GM21576 (cell line): ENCODE data around the gene IVNS1ABP.

ENCODE experiments used
- ATAC-seq: cut with Tn5 transposase; IDR thresholded peaks from one replicate; pipeline ENCODE4 v1.9.1; 2021; ENCODE audit warnings: mild to moderate bottlenecking, moderate library complexity; ENCODE audit not compliant: unreplicated experiment

Gene IVNS1ABP

DNA sequence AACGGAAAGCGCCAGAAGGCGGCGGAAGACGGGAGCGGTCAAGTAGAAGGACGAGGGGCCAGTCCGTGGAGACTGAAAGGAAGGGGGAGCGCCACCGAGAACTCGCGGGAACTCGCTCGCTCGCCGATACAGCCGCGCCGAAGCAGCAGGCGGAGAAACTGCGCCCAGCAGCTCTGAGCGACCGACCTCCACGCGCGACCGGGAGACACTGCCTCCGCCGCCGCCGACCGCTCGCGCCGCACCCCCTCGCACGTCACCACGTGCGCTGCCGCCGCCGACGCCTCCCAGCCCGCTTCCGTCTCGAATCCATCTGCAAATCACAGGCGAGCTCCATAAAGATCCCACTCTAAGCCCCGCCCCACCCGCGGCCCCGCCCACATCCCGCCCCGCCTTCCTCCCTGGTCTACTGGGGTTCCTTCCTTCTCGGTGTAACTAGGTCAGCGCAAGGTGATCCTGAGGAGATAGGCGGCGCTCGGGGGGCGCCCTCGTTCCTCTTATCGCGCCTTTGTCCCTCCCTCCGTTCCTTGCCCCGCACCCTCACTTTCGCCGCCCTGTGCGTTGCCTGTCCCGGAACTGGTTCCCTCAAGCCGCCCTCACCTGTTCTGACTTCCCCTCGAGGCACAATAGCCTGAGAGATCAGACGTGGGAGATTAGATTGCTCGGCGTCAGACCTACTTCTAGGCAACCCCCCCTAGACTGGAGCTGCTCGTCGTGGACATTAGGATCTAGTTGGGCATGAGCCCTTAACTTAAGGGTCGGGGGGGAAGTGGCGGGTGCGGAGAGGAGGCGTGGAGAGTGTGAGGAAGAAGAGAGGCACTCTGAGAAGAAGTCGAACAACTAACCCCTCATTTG, at the start of gene IVNS1ABP:
TSS of gene IVNS1ABP (minus strand) at position 210 of the 852 bp plus-strand sequence. CDS start 7,750 bp downstream, outside the sequence.
- ATAC-seq, result peak; percentile 78

DNA sequence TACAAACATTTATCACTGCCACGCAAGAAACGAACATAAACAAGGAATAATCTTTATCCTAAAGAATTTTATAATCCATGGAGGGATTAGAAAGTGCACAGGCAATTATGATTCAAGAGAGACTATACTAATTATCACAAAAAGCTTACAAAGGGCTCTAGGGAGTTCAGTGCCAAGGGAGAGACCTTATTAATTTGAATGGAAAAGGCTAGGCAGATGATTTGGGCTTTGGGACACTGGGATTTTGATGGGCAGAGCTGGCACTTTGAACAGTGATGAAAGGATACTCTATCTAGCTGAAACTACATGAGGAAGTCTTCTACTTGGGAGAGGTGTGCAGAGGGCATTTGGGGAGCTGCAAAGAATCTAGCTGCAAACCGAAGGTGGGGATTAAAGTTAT, 48.9 kb upstream of the IVNS1ABP start:
- ATAC-seq, result no peak

DNA sequence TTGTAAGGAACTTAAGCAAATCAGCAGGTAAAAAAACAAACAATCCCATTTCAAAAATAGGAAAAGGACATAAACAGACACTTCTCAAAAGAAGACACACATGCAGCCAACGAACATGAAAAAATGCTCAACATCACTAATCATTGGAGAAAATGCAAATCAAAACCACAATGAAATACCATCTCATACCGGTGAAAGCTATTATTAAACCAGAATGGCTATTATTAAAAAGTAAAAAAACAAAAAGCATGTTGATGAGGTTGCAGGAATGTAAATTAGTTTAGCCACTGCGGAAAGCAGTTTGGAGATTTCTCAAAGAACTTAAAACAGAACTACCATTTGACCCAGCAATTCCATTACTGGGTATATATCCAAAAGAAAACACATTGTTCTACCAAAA, 47.5 kb upstream of the IVNS1ABP start:
- ATAC-seq, result peak; percentile 52

DNA sequence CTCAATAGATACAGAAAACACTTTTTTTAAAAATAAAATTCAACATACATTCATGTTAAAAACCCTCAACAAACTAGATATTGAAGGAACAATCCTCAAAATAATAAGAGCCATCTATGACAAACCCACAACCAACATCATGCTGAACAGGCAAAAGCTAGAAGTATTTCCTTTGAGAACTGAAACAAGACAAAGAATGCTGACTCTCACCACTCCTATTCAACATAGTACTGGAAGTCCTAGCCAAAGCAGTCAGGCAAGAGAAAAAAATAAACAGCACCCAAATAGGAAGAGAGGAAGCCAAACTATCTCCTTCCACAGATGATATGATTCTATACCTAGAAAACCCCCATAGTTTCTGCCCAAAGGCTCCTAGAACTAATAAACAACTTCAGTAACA, 46.2 kb upstream of the IVNS1ABP start:
- ATAC-seq, result no peak

DNA sequence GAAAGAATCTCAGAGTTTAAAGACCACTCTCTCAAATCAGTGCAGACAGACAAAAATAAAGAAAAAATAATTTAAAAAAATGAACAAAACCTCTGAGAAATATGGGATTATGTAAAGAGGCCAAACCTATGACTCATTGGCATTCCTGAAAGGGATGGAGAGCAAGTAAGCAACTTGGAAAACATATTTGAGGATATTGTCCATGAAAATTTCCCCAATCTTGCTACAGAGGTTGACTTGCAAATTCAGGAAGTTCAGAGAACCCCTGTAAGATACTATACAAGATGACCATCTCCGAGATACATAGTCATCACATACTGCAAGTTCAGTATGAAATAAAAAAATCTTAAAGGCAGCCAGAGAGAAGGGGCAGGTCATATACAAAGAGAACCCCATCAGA, 43.7 kb upstream of the IVNS1ABP start:
- ATAC-seq, result no peak

DNA sequence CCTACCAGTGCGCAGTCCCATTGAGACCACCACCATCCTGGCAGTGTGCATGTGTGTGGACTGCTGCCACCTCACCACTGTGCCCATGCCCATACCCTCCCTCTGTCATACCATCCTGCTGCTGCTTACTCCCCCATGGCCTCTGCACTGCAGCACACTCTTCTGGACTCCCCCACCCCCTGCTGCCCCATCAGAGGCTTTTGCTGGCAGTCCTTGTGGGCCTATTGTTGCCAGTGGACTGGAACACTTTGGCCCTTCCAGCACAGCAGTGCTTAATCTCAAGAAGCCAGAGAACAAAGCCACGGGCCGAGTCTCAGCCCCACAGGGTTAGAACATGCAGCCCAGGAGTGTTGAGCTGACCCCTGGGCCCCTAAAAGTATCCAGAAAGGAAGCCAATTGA, 41.9 kb upstream of the IVNS1ABP start:
- ATAC-seq, result no peak

DNA sequence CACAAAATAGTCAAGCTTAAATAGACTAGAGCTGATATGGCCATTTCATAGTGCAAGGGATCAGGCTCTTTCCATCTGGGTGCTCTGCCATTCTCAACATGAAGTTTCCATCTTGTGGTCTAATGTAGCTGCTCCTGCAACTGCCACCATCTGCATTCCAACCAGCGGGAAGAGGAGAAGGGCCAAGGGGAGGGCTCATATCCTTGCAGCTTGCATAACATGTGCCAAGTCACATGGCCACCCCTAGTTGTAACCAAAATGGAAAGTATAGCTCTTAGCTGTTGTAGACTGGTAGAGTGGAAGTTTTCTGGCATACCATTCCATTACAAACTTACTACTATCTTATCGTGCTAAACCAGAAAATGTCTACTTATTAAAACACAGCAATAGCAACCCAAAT, 38.9 kb upstream of the IVNS1ABP start:
- ATAC-seq, result no peak

DNA sequence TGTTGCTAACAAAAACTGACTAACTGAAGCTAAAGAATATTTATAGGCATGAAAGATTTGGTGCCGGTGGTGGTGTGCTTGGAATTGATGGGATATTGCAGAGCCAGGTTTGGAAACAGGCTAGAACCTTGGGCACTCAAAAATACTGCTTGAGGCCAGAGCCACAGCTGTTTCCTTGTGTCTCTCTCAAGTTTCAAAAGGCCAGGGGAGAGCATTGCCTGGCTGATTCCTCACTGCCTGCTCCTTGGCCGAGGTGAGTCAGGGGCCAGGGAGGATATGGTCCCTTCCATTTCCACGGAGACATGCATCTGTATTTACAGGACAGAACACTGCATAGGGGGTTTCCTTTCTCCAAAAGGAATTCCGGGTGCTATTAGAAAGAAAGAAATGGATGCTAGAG, 36.1 kb upstream of the IVNS1ABP start:
- ATAC-seq, result no peak

DNA sequence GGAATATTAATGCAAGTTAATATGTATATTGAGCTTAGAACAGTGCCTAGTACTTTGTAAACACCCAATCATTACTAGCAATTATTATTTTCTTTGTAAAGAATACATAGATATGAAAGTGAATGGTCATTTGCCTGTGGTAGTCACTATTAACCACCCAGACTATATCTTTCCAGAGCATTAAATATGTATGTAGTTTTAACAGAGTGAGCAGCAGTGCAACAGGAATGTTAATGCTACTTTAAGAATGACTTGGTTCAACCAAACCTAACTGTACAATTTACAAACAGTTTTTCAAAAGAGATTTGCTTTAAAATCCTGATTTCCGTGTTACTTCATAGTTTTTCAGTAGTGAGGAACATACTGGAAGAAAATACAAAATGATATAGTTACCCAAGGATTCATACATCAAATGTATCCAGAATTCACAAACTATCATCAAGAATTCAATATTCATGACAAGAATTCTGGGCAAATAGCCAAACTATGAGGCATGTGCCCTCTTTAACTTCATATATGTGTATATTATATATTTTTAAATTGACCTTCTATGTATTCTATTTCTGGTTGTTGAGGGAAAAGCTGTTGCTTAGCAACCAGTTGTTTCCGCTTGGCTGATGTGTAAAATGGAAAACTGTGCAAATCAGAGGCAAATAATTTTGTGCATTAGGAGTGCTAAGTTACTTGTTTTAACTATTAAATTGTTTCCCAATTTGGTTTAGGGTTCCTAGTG, 34.9 kb upstream of the IVNS1ABP start:
- no peak for ATAC-seq

DNA sequence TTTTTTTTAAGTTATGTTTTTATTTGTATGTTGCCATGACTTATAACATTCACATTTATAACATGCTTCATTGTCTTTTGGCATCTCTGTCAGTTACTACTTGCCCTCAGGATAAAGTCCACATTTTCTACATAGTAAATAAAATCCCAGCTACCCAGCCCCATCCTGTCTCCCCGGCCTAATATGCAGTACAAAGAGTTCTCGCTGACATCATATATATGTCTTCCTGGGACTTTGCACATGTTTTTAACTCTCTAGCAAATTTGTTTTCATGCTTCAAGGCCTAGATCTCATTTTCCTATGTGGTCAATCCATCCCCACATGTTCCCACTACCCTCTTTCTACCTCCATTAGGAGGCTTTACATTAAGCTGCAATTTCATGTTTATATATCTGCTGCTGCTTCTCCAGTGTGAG, 33.0 kb upstream of the IVNS1ABP start:
- no peak for ATAC-seq

DNA sequence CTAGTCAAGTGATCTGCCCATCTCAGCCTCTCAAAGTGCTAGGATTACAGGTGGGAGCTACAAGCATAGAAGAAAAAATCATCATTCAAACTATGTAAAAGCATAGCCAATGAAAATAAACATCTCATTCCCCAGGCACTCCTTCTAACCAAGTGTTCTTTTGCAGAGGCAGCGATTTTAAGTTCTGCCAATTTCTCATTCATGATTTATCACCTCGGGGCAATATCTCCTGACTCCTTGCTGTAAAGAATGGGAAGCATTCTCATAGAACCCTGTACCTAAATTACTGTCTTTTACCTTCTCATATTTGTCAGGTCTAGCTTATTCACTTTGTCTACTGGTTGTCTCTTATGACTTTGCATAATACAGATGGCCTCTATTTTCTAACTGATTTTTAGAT, 32.5 kb upstream of the IVNS1ABP start:
- no peak for ATAC-seq

DNA sequence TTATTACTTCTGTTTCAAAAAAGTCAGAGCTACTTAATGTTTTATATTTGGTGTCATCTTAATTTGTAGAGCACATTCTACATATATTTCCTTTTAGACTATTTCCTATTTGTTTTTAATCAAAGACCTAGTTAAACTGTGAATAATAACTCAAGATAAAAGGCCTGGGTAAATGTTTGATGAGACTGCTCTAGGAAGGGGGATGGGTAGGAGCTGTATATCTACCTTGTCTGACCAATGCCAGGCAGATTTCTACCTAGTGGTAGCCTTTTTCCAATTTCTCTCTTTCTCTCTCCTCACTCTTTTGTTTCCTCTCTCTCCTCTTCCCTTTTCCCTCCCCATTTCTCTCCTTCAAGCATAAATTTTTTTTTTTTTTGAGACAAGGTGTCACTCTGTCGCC, 31.9 kb upstream of the IVNS1ABP start:
- ATAC-seq, result no peak

DNA sequence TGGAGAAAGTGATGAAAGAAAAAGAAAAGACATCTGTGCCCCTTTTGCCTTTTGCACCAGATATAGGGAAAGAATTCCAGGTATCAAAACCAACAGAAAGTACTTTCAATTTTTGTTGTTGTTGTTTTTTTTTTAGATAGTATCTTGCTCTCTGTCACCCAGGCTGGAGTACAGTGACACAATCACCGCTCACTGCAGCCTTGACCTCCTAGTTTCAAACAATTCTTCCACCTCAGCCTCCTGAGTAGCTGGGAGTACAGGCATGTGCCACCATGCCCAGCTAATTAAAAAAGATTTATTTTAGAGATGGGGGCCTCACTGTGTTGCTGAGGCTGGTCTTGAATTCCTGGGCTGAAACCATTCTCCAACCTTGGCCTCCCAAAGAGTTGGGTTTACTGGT, 31.3 kb upstream of the IVNS1ABP start:
- no peak for ATAC-seq

DNA sequence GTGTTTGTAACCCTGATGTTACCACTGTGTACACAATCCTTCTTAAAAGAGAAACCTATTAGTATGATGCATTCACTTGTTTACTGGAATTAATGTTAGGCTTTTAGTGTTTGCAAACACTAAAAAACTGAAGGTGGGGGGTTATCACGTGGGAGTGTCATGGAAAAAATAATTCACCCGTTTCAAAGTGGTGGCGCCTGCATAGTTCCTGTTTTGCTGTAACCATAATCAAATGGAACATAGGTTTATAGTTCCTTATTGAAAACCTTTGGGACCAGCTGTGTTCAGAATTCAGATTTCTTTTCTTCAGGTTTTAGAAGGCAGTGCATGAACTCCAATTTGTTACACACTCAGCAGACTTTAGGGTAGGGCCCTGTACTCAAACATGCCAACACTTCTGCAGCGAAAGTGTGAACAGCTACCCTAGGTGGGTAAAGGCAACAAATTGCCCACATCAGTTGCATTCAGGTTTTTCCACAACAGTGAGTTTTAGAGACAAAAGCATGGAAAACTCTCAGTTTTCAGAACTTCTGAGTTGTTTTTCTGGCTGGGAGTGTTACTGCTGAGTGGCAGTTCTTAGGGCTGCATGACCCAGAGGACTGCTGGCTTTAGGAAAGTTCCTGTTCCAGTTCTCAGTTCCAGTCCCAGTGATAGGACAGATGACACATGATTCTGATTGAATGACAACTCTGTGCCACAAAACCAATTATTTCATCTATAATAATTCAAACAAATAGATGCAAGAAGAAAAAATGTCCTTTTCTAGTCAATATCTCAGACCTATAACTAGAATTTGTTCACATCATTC, 29.1 kb upstream of the IVNS1ABP start:
- no peak for ATAC-seq

DNA sequence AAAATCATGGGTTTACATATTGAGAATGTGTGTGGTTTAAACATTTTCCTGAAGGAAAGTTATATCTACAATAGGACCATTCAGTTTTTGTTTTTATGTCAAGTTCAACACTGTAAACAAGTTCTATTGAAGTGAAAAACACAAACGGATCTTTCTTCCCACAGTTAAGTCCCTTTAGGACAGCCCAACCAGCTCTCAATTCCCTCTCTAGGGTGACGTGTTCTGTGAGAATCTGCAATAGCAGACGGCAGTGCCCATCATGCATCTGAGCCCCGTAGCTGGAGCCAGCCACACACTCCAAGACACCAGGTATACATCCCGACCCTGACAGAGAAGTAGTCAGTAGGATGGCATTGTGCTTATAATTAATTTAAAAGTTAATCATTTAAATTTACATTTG, 26.3 kb upstream of the IVNS1ABP start:
- no peak for ATAC-seq

DNA sequence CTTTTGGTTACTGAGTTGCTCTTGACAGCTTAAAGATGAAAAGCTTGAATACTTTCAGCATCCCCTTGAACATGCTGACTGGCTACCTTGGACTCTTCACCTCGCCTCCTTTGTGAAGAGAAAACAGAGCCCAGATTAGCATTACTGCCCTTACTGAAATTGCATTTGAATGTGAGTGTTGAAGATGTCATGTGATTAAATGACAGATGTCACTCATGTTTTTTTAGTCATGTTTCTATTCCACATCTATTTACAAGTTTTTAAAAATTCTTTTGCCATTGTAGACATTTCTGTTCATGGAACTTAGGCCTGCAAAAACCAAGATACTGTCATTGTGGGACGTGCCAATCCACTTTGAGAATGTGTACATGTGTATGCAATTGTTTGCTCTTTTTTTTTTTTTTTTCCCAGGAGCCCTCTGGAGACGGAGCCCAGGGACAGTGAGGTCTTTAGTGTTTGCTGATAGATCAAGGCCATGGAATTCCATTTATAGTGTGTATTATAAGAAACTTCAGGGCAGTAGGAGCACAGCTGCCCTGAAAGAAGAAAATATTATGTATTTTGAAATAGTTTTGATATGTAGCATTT, 25.7 kb upstream of the IVNS1ABP start:
- no peak for ATAC-seq

DNA sequence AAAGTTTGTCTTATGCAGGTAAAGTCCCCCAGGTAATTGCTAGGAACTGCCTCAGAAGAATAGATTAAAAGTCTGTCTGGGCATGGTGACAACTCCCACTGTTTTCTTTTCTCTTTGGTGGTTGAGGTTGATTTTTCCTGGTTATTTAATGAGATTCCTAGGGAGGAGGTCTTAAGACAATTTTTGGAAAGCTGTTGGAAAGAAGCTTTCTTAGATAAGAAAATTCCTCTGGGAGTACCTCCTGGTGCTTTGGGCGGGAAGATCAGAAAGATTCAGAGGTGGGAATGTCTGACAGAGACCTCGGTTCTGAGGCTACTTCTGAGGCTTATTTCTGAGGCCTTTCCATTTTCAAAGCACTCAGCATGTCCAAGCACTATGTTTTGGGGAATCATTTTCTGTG, 25.0 kb upstream of the IVNS1ABP start:
- ATAC-seq, result no peak

DNA sequence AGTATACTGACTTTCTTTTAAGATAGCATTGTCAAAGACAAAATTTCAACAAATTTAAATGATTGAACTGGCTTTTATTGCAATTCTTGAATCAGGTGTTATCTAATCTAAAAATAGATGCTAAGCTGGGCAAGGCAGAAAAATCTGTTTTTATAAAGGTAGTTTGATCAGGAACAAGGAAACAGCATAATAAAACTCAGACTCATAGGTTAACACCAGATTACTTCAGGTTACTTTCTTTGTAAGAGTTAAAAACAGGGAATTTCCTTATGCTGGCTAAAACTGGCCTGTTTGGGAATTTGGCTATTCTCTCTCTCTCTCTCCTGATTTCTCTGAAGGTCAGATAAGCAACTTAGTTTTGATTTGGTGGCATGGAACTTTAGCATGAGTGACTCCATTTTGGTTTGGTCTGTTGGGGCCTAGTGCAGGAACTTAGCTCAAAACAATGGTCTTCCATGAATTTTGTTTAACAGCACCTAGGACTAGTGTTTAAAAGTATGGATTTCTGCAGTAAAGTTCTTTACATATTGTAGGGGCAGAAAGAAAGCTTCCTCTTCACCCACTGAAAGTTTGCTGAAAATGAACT, 24.2 kb upstream of the IVNS1ABP start:
- no peak for ATAC-seq

DNA sequence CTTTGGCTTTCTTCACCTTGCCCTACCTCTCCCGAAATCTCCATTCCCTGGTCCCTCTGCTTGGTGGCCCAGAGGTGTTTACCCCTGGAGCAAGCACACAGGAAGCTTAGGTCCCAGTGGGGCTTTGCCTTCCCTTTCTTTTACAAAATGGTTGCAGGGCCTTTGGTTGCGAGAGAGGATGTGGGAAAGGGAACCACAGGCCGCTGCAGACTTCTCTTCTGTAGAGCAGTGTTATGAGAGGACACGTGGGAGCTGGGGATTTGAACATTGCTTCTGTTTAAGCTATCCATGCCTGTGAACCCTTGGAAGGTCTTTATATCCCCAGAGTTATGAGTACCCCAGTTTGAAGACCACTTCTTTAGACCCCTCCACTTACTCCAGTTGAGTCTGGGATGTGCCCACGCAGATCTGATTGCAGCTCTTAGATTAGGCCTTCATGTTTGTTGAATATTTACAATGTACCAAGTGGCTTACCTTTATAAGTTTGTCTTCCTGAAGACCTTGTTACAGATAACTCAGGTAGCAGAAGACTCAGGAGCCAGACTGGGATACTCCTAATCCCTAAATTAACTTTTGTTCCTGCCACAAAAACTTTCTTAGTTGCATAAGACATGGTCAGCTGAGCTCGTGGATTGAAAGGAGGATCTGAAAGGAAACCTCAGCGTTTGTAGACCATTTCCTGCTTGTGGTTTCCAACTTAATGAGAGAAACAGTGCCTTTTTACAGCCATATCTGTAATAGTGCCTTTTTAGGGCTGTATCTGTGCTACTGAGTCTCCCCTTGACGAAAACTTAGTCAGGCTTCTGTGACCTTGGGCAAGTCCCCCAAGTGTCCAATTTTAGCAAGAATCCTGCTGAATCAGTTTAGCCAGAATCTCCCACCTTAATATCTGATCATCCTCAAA, 21.9 kb upstream of the IVNS1ABP start:
- ATAC-seq, result peak; percentile 98

DNA sequence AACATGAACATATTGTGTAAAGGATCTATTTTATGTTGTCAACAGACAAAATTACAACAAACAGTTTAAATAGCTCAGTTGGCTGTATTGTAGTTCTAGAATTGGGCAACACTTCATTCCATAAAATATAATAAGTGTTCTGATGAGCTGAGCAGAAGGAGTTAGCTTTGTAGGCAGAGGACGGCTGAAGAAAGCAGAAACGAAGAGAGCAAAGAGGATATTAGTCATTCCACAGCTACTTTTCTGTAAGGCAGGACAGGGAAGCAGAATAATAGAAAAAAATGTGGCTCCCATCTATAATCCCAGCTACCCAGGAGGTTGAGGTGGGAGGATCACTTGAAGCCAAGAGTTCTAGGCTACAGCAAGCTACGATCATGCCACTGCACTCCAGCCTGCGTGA, 20.2 kb upstream of the IVNS1ABP start:
- no peak for ATAC-seq
